SK-N-SH (cell line): ENCODE data around the gene OTOS. TPM values are rescaled to one million over a fixed set of nuclear protein-coding genes. Genes with fewer than 3 reads are reported as not detected.

Source experiments
- CTCF ChIA-PET: fragments of 300-600, 350-600 bp; formaldehyde crosslinking; extraction: SDS; loops from one replicate; lab custom pipeline; 2021; lab: Yijun Ruan, JAX
- POLR2A ChIA-PET: fragments of 350-600 bp; sonication (Branson Sonifier 250); formaldehyde crosslinking; extraction: SDS; loops from one replicate; lab custom pipeline; 2020; ENCODE audit warnings: antibody characterized with exemption, inconsistent platforms; lab: Yijun Ruan, JAX
- DNase-seq: peaks from one replicate; pipeline ENCODE4 v3.0.0; 2012
- H2AFZ ChIP-seq: fragments of 200-600 bp; sonication (generic); 2 replicates; pipeline ENCODE4 v1.8.1; 2016; ENCODE audit warnings: antibody characterized with exemption, mild to moderate bottlenecking, low read depth
- H3F3A ChIP-seq: fragments of 200-600 bp; sonication (generic); replicated peaks from 2 replicates; pipeline ENCODE3; 2016; ENCODE audit warnings: antibody characterized with exemption, mild to moderate bottlenecking; ENCODE audit not compliant: insufficient read depth
- H3K27ac ChIP-seq, 2 experiments: fragments of 200-500 bp in 1 of 2; fragments of 200-600 bp in 1 of 2; sonication (Bioruptor generic) in 1 of 2; sonication (generic), shearing (Covaris generic) in 1 of 2; 2 replicates each; pipeline versions ENCODE4 v1.5.1 to v1.6.1; 2014 to 2016; ENCODE audit warnings: low read depth in 2 of 2, inconsistent platforms in 1 of 2, low read length in 1 of 2, mild to moderate bottlenecking in 1 of 2, mixed read lengths in 1 of 2
- H3K27me3 ChIP-seq: fragments of 200-600 bp; sonication (generic), shearing (Covaris generic); 2 replicates; pipeline ENCODE4 v1.6.1; 2016; ENCODE audit warnings: mixed run types; ENCODE audit not compliant: insufficient read depth
- H3K36me3 ChIP-seq, 2 experiments: fragments of 200-500 bp in 1 of 2; fragments of 200-600 bp in 1 of 2; sonication (Bioruptor generic) in 1 of 2; sonication (generic) in 1 of 2; replicated peaks in 1 of 2; 2 replicates each; pipeline versions ENCODE3 to v1.5.1; 2014 to 2016; ENCODE audit warnings: low read length in 1 of 2, mild to moderate bottlenecking in 1 of 2; ENCODE audit not compliant: insufficient read depth in 2 of 2, control insufficient read depth in 1 of 2
- H3K4me1 ChIP-seq, 2 experiments: fragments of 200-500 bp in 1 of 2; fragments of 200-600 bp in 1 of 2; sonication (Bioruptor generic) in 1 of 2; sonication (generic), shearing (Covaris generic) in 1 of 2; 2 replicates each; pipeline versions ENCODE4 v1.5.1 to v1.6.1; 2014 to 2016; ENCODE audit warnings: low read depth in 1 of 2, low read length in 1 of 2, mixed run types in 1 of 2; ENCODE audit not compliant: insufficient read depth in 2 of 2, control insufficient read depth in 1 of 2
- H3K4me2 ChIP-seq: fragments of 200-600 bp; sonication (generic), shearing (Covaris generic); 2 replicates; pipeline ENCODE4 v1.6.1; 2017; ENCODE audit warnings: mixed run types
- H3K4me3 ChIP-seq, 2 experiments: fragments of 200-500 bp in 1 of 2; fragments of 200-600 bp in 1 of 2; sonication (Bioruptor generic) in 1 of 2; sonication (generic), shearing (Covaris generic) in 1 of 2; 2 replicates each; pipeline versions ENCODE4 v1.5.1 to v1.8.1; 2014 to 2016; ENCODE audit warnings: low read depth in 2 of 2, inconsistent platforms in 1 of 2, low read length in 1 of 2, mild to moderate bottlenecking in 1 of 2, mixed read lengths in 1 of 2, moderate library complexity in 1 of 2
- H3K79me2 ChIP-seq: fragments of 200-600 bp; sonication (generic); 2 replicates; pipeline ENCODE4 v1.8.1; 2017; ENCODE audit warnings: mild to moderate bottlenecking; ENCODE audit not compliant: insufficient read depth
- H3K9ac ChIP-seq: fragments of 200-600 bp; sonication (generic); 2 replicates; pipeline ENCODE4 v1.6.1; 2017; ENCODE audit warnings: mixed run types
- H3K9me2 ChIP-seq: fragments of 200-600 bp; sonication (generic); 2 replicates; pipeline ENCODE4 v1.6.1; 2017; ENCODE audit warnings: mixed run types
- H3K9me3 ChIP-seq: fragments of 200-600 bp; sonication (generic); 2 replicates; pipeline ENCODE4 v1.6.1; 2017; ENCODE audit warnings: mixed run types, mild to moderate bottlenecking, moderate library complexity
- H4K20me1 ChIP-seq: fragments of 200-600 bp; sonication (generic); 2 replicates; pipeline ENCODE4 v1.6.1; 2017; ENCODE audit warnings: mild to moderate bottlenecking, mixed run types; ENCODE audit not compliant: insufficient read depth
- CTCF ChIP-seq: fragments of 200-600 bp; sonication (generic); IDR thresholded peaks from 2 replicates; pipeline ENCODE4 v1.6.1; 2017; ENCODE audit warnings: antibody characterized with exemption, mild to moderate bottlenecking, moderate library complexity
- ELF1 ChIP-seq: IDR thresholded peaks from 2 replicates; pipeline ENCODE4 v1.4.0; 2012
- EP300 ChIP-seq, 2 experiments: IDR thresholded peaks; 2 replicates each; pipeline versions ENCODE4 v1.4.0 to v1.6.1; 2012; ENCODE audit warnings: borderline replicate concordance in 1 of 2, low read depth in 1 of 2, low read length in 1 of 2
- EZH2phosphoT487 ChIP-seq: fragments of 200-600 bp; sonication (generic); IDR thresholded peaks from 2 replicates; pipeline ENCODE4 v1.6.1; 2017; ENCODE audit warnings: low read depth, mixed run types, mild to moderate bottlenecking, antibody characterized with exemption, moderate library complexity, borderline replicate concordance
- FOSL2 ChIP-seq: IDR thresholded peaks from 2 replicates; pipeline ENCODE4 v1.4.0; 2012; ENCODE audit warnings: low read depth, mild to moderate bottlenecking, moderate library complexity, borderline replicate concordance
- FOXJ3 ChIP-seq: sonication (generic); formaldehyde crosslinking; IDR thresholded peaks from 2 replicates; pipeline ENCODE4 v1.5.1; 2020; ENCODE audit warnings: mild to moderate bottlenecking, missing genetic modification reagents
- FOXM1 ChIP-seq: IDR thresholded peaks from 2 replicates; pipeline ENCODE4 v1.4.0; 2012; ENCODE audit warnings: low read depth, mild to moderate bottlenecking
- GABPA ChIP-seq: IDR thresholded peaks from 2 replicates; pipeline ENCODE4 v1.4.0; 2012; ENCODE audit warnings: low read depth, mild to moderate bottlenecking
- MEF2A ChIP-seq: IDR thresholded peaks from 2 replicates; pipeline ENCODE4 v1.4.0; 2012; ENCODE audit warnings: low read depth, borderline replicate concordance
- NFIC ChIP-seq: IDR thresholded peaks from 2 replicates; pipeline ENCODE4 v1.4.0; 2012; ENCODE audit warnings: borderline replicate concordance
- POLR2AphosphoS5 ChIP-seq: IDR thresholded peaks from 2 replicates; pipeline ENCODE4 v1.6.1; 2012; ENCODE audit warnings: low read depth, low read length
- RCOR1 ChIP-seq: fragments of 150-350 bp; IDR thresholded peaks from 2 replicates; pipeline ENCODE4 v1.6.1; 2017; ENCODE audit warnings: antibody characterized with exemption, low read length
- SMC3 ChIP-seq: IDR thresholded peaks from 2 replicates; pipeline ENCODE4 v1.6.1; 2012; ENCODE audit warnings: low read depth, low read length, improper control_type of control experiment
- TAF1 ChIP-seq: IDR thresholded peaks from 2 replicates; pipeline ENCODE4 v1.6.1; 2012; ENCODE audit warnings: low read depth, mild to moderate bottlenecking, low read length, moderate library complexity, borderline replicate concordance
- TEAD4 ChIP-seq: IDR thresholded peaks from 2 replicates; pipeline ENCODE4 v1.4.0; 2012; ENCODE audit warnings: mild to moderate bottlenecking, borderline replicate concordance; ENCODE audit not compliant: insufficient read depth
- WGBS: methylation state at CpG from one replicate; pipeline ENCODE4 v1.1.6; 2017; ENCODE audit warnings: low lambda C conversion rate; 5-methylcytosine and 5-hydroxymethylcytosine counted together
- polyA plus RNA-seq, 3 experiments: library from polyadenylated mRNA; depleted of rRNA; stranded (reverse); fragments of >200 nt; gene quantifications; 2 replicates each; pipeline ENCODE4 v1.2.3, GENCODE V29; 2012
- TF ChIP-seq, protein P1 (sequence below): IDR thresholded peaks from 2 replicates; pipeline ENCODE4 v1.6.1; 2012; ENCODE audit warnings: mild to moderate bottlenecking, low read depth, low read length, moderate library complexity
- TF ChIP-seq, protein P2 (sequence below): IDR thresholded peaks from 2 replicates; pipeline ENCODE4; 2012
- TF ChIP-seq, protein P3 (sequence below): fragments of 150-350 bp; IDR thresholded peaks from 2 replicates; pipeline ENCODE4 v1.6.1; 2017; ENCODE audit warnings: antibody characterized with exemption, low read length, low read depth, borderline replicate concordance
- TF ChIP-seq, protein P4 (sequence below): IDR thresholded peaks from 2 replicates; pipeline ENCODE4 v1.4.0; 2012; ENCODE audit warnings: low read depth, borderline replicate concordance

Gene OTOS
- polyA plus RNA-seq, 1 of the 3 experiments (the other 2 are of a cell fraction), result not detected

GRCh38 chr2:240182476-240182875 lies 42.0 kb upstream of the OTOS start:
- ChIA-PET CTCF (interaction anchor here (1.7 kb wide), 1 partner anchor 257 kb away, joined by 4 read pairs; no protein-coding TSS in a partner anchor), POLR2A (no interaction called here)
- Histone ChIP-seq H3K4me2 (no peak overlapping the region), H3K9ac (no peak overlapping the region), H3K4me3 (no peak overlapping the region), H3K27me3 (no peaks in the 10 kb centered on the region), H4K20me1 (no peaks in the 10 kb centered on the region), H3K9me2 (no peaks in the 10 kb centered on the region), H3K27ac (no peak overlapping the region), H3K4me1 (no peaks in the 10 kb centered on the region), H3K79me2 (no peaks in the 10 kb centered on the region), H3K9me3 (no peaks in the 10 kb centered on the region), H3F3A (no peaks in the 10 kb centered on the region), H3K36me3 (no peaks in the 10 kb centered on the region), H2AFZ (no peak overlapping the region)
- no peak for TF ChIP-seq EZH2phosphoT487
- no peak for TF ChIP-seq CTCF
- TF ChIP-seq RCOR1, result no peak
- TF ChIP-seq ELF1, result no peak
- TF ChIP-seq FOXJ3 (CRISPR knock-in tag), result no peak
- TF ChIP-seq MEF2A, result no peak
- TF ChIP-seq TAF1, result no peak
- TF ChIP-seq, protein P1, sequence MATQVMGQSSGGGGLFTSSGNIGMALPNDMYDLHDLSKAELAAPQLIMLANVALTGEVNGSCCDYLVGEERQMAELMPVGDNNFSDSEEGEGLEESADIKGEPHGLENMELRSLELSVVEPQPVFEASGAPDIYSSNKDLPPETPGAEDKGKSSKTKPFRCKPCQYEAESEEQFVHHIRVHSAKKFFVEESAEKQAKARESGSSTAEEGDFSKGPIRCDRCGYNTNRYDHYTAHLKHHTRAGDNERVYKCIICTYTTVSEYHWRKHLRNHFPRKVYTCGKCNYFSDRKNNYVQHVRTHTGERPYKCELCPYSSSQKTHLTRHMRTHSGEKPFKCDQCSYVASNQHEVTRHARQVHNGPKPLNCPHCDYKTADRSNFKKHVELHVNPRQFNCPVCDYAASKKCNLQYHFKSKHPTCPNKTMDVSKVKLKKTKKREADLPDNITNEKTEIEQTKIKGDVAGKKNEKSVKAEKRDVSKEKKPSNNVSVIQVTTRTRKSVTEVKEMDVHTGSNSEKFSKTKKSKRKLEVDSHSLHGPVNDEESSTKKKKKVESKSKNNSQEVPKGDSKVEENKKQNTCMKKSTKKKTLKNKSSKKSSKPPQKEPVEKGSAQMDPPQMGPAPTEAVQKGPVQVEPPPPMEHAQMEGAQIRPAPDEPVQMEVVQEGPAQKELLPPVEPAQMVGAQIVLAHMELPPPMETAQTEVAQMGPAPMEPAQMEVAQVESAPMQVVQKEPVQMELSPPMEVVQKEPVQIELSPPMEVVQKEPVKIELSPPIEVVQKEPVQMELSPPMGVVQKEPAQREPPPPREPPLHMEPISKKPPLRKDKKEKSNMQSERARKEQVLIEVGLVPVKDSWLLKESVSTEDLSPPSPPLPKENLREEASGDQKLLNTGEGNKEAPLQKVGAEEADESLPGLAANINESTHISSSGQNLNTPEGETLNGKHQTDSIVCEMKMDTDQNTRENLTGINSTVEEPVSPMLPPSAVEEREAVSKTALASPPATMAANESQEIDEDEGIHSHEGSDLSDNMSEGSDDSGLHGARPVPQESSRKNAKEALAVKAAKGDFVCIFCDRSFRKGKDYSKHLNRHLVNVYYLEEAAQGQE, result no peak
- TF ChIP-seq FOXM1, result no peak
- TF ChIP-seq, protein P2, sequence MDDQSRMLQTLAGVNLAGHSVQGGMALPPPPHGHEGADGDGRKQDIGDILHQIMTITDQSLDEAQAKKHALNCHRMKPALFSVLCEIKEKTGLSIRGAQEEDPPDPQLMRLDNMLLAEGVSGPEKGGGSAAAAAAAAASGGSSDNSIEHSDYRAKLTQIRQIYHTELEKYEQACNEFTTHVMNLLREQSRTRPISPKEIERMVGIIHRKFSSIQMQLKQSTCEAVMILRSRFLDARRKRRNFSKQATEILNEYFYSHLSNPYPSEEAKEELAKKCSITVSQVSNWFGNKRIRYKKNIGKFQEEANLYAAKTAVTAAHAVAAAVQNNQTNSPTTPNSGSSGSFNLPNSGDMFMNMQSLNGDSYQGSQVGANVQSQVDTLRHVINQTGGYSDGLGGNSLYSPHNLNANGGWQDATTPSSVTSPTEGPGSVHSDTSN, result no peak
- no peak for TF ChIP-seq POLR2AphosphoS5
- no peak for TF ChIP-seq GABPA
- no peak for TF ChIP-seq TEAD4
- TF ChIP-seq NFIC, result no peak
- TF ChIP-seq SMC3, result no peak
- TF ChIP-seq, protein P3, sequence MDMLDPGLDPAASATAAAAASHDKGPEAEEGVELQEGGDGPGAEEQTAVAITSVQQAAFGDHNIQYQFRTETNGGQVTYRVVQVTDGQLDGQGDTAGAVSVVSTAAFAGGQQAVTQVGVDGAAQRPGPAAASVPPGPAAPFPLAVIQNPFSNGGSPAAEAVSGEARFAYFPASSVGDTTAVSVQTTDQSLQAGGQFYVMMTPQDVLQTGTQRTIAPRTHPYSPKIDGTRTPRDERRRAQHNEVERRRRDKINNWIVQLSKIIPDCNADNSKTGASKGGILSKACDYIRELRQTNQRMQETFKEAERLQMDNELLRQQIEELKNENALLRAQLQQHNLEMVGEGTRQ, result no peak
- TF ChIP-seq FOSL2, result no peak
- TF ChIP-seq EP300 (IDR thresholded peaks at IDR 0.05; ENCODE audit: borderline replicate concordance in 1 of 2, low read depth in 1 of 2, low read length in 1 of 2), result no peak
- TF ChIP-seq, protein P4, sequence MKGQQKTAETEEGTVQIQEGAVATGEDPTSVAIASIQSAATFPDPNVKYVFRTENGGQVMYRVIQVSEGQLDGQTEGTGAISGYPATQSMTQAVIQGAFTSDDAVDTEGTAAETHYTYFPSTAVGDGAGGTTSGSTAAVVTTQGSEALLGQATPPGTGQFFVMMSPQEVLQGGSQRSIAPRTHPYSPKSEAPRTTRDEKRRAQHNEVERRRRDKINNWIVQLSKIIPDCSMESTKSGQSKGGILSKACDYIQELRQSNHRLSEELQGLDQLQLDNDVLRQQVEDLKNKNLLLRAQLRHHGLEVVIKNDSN, result no peak
- WGBS, result 40% methylated on average over 3 of the region's 4 CpGs
- no peak for DNase-seq
